ENCODE measurements around the gene CFAP298.
"Not testable (repeated sequence)": the region's sequence is repeated elsewhere in the genome, so short reads cannot be mapped to it uniquely, and the experiment has no call there.

CFAP298 gene

DNA sequence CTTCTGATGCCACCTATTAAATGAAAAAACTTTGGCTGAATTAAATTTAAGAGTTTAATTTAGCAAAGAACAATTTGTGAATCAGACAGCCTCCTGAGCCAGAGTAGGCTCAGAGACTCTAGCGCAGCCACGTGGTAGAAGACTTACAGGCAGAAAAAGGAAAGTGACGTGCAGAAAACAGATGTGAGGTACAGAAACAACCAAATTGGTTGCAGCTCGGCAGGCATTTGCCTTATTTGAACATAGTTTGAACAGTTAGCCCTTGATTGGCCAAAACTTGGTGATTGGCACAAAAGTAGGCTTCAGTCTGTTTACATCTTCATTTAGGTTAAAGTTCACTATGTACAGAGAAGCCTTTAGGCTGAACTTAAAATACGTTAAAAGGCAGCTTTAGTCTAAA is 49.8 kb downstream of the CFAP298 start:
- CTCF ChIA-PET, result interaction anchor here (0.6 to 0.7 kb wide), 2 partner anchors 103 to 124 kb away, joined by 3 read pairs; no protein-coding TSS in a partner anchor
- POLR2A ChIA-PET, result no interaction called here
- no peaks in the 10 kb centered on the region for H3K9me3 ChIP-seq (ENCODE audit: control insufficient read depth, insufficient read depth, low read depth, low read length)
- no peak overlapping the region for H3K4me3 ChIP-seq (ENCODE audit: low read depth, low read length)
- H3K36me3 ChIP-seq (ENCODE audit: control insufficient read depth in 2 of 2, insufficient read depth in 1 of 2, low read length in 2 of 2), result peaks cover 0 to 8% of the 10 kb centered on the region in 2 experiments; a peak in 1 of 3 replicates
- H3K4me1 ChIP-seq (ENCODE audit: control insufficient read depth, insufficient read depth, low read length), result no peaks in the 10 kb centered on the region
- TF ChIP-seq, protein P1, sequence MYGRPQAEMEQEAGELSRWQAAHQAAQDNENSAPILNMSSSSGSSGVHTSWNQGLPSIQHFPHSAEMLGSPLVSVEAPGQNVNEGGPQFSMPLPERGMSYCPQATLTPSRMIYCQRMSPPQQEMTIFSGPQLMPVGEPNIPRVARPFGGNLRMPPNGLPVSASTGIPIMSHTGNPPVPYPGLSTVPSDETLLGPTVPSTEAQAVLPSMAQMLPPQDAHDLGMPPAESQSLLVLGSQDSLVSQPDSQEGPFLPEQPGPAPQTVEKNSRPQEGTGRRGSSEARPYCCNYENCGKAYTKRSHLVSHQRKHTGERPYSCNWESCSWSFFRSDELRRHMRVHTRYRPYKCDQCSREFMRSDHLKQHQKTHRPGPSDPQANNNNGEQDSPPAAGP (tag by site-specific recombination; IDR thresholded peaks at IDR 0.05), result no peak
- TF ChIP-seq ZBTB20 (tag by site-specific recombination; IDR thresholded peaks at IDR 0.05) (no peak), ZNF248 (tag by site-specific recombination; IDR thresholded peaks at IDR 0.05) (no peak), SP3 (tag by site-specific recombination; IDR thresholded peaks at IDR 0.05) (no peak), ZNF350 (tag by site-specific recombination; IDR thresholded peaks at IDR 0.05) (no peak), CTCF (tag by site-specific recombination; IDR thresholded peaks at IDR 0.05) (no peak), ZNF514 (tag by site-specific recombination; IDR thresholded peaks at IDR 0.05) (no peak), ZNF114 (tag by site-specific recombination; IDR thresholded peaks at IDR 0.05) (no peak), SP2 (tag by site-specific recombination; IDR thresholded peaks at IDR 0.05) (no peak), ZNF670 (tag by site-specific recombination; IDR thresholded peaks at IDR 0.05; ENCODE audit: low read depth) (no peak), ZNF221 (tag by site-specific recombination; IDR thresholded peaks at IDR 0.05; ENCODE audit: borderline replicate concordance) (no peak), ZNF157 (tag by site-specific recombination; IDR thresholded peaks at IDR 0.05) (no peak), SCRT2 (tag by site-specific recombination; IDR thresholded peaks at IDR 0.05) (no peak), ZSCAN16 (tag by site-specific recombination; IDR thresholded peaks at IDR 0.05) (no peak), ZBTB7A (tag by site-specific recombination; IDR thresholded peaks at IDR 0.05; ENCODE audit: low read depth) (no peak)
- TF ChIP-seq, protein P2, sequence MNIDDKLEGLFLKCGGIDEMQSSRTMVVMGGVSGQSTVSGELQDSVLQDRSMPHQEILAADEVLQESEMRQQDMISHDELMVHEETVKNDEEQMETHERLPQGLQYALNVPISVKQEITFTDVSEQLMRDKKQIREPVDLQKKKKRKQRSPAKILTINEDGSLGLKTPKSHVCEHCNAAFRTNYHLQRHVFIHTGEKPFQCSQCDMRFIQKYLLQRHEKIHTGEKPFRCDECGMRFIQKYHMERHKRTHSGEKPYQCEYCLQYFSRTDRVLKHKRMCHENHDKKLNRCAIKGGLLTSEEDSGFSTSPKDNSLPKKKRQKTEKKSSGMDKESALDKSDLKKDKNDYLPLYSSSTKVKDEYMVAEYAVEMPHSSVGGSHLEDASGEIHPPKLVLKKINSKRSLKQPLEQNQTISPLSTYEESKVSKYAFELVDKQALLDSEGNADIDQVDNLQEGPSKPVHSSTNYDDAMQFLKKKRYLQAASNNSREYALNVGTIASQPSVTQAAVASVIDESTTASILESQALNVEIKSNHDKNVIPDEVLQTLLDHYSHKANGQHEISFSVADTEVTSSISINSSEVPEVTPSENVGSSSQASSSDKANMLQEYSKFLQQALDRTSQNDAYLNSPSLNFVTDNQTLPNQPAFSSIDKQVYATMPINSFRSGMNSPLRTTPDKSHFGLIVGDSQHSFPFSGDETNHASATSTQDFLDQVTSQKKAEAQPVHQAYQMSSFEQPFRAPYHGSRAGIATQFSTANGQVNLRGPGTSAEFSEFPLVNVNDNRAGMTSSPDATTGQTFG (tag by site-specific recombination; IDR thresholded peaks at IDR 0.05; ENCODE audit: borderline replicate concordance), result no peak
- no peak overlapping the region for H3K27ac ChIP-seq (ENCODE audit: extremely low read depth, low read depth, low read length)

DNA sequence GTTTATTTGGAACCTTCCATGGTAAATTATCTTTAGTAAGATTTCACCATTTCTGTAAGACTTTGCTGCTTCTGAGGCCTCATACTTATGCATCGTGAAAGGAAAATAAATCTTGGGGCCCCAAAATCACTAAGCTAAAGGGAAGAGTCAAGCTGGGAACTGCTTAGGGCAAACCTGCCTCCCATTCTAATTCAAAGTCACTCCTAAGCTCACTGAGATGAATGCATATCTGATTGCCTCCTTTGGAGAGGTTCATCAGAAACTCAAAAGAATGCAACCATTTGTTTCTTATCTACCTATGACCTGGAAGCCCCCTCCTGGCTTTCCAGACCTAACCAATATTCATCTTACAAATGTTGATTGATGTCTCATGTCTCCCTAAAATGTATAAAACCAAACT is 50.7 kb downstream of the CFAP298 start:
- H3K4me3 ChIP-seq (ENCODE audit: low read depth, low read length); H3K27ac ChIP-seq (ENCODE audit: extremely low read depth, low read depth, low read length); H3K4me1 ChIP-seq (ENCODE audit: control insufficient read depth, insufficient read depth, low read length); H3K9me3 ChIP-seq (ENCODE audit: control insufficient read depth, insufficient read depth, low read depth, low read length); POLR2A ChIA-PET; H3K36me3 ChIP-seq (ENCODE audit: control insufficient read depth in 2 of 2, insufficient read depth in 1 of 2, low read length in 2 of 2): not testable (repeated sequence)
- CTCF ChIA-PET, result interaction anchor here (0.6 to 2.5 kb wide), 5 partner anchors 8 to 175 kb away, joined by 3 to 20 read pairs (median 3); no protein-coding TSS in a partner anchor

DNA sequence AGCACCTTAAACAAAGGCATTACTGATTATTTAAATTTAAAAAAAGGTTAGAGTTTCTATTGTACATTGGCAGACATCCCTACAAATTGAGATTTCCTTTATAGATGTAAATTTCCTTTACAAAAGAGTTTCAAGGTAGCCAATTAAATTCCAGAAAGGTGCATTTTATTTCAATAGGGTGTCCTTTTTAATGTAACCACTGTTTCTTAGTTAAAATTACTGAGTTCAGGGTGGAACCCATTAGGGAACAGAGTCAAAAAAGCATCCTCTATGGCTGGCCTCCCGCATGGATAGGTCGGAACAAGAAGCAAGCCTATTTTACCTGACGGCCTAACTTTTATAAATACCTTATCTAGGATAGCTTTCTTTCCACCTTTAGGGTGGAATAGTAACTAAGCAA is 51.3 kb downstream of the CFAP298 start:
- no peak overlapping the region for H3K27ac ChIP-seq (ENCODE audit: extremely low read depth, low read depth, low read length)
- ChIA-PET CTCF (interaction anchor here (0.6 to 2.5 kb wide), 4 partner anchors 9 to 155 kb away, joined by 3 to 20 read pairs (median 4); no protein-coding TSS in a partner anchor), POLR2A (no interaction called here)
- H3K4me1 ChIP-seq (ENCODE audit: control insufficient read depth, insufficient read depth, low read length), result no peaks in the 10 kb centered on the region
- no peak overlapping the region for H3K4me3 ChIP-seq (ENCODE audit: low read depth, low read length)
- no peaks in the 10 kb centered on the region for H3K9me3 ChIP-seq (ENCODE audit: control insufficient read depth, insufficient read depth, low read depth, low read length)
- H3K36me3 ChIP-seq (ENCODE audit: control insufficient read depth in 2 of 2, insufficient read depth in 1 of 2, low read length in 2 of 2), result no peaks in the 10 kb centered on the region
- TF ChIP-seq ZNF747 (tag by site-specific recombination; IDR thresholded peaks at IDR 0.05), result no peak
- TF ChIP-seq ZNF777 (tag by site-specific recombination; IDR thresholded peaks at IDR 0.05; ENCODE audit: borderline replicate concordance), result no peak
- TF ChIP-seq ZNF785 (tag by site-specific recombination; IDR thresholded peaks at IDR 0.05), result no peak
- no peak for TF ChIP-seq IKZF3 (tag by site-specific recombination; IDR thresholded peaks at IDR 0.05)
- no peak for TF ChIP-seq ZNF623 (tag by site-specific recombination; IDR thresholded peaks at IDR 0.05)
